DMS53 treated with DMSO at 0.1 percent for 48 hours (cell line): ENCODE results near the gene COX6B1.
"Not testable (repeated sequence)": the region's sequence is repeated elsewhere in the genome, so short reads cannot be mapped to it uniquely, and the experiment has no call there.

ENCODE experiments used
- DNase-seq: peaks from one replicate; lab custom pipeline; 2025; ENCODE audit not compliant: unreplicated experiment; lab: John Stamatoyannopoulos, UW

COX6B1 gene

DNA sequence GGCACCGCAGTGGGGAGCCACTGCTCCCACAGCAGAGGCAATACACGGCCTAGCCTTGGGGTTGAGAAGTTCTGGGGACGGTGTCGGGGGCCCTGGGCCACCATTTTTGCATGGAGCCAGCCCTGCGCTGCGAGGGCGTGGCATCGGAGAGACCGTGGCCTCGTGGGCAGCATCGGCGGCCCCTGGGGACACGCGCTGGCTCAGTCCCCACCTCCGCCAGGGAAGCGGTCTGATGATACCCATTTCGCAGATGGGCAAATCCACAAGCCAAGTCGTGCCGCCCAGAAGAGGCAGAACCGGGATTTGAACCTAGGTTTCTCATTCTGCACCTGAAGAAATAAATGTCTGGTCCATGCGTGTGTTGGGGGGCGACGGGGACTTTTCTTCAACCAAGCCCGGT lies 17.0 kb downstream of the COX6B1 start:
- DNase-seq = no peak

DNA sequence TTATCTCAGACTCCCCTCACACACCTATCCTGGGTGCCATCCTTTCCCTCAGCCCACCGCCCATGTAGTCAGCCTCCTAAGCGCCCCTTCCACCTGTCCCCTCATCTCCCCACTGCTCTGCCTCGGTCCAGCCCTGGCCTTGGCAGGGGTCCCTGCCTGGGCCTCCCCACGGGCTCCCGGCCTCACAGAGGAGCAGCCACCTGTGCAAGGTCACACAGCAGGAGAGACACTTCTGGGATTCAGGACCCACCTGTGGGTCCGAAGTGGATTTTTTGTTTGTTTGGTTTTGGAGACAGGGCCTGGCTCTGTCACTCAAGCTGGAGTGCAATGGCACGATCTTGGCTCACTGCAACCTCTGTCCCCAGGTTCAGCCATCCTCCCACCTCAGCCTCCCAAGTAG lies 17.5 kb downstream of the COX6B1 start:
- DNase-seq = no peak

DNA sequence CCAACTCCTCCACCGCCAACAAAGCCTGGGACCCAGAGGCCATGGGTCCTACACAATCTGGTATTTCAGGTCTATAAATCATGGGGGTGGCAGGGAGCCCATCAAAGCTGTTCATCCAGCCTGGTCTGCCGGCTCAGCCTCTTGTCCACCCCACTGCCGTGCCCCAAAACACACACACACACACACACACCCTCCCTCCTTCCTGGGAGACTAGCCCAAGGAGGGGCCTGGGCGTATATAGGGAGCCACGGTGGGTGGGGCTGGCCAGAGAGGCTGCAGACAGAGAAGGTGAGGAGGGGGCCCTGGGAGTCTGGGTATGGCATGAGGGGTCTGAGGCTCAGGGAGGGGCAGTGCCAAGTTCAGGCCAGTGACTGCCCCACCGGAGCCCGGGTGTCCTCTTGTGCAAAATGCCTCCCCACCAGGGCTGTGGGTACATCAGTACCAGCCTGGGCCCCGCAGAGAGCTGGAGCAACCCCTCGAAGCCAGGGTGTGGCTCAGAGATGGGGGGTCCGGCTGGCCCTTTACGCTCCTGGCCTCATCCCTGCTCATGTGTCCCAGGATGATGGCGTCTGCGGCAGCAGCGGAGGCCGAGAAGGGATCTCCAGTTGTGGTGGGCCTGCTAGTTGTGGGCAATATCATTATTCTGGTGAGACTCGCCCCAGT lies 18.3 kb downstream of the COX6B1 start, which contains the start of gene UPK1A:
UPK1A (plus strand) TSS at position 267 of the 663 bp plus-strand sequence; CDS start at position 563, 296 bp downstream.
- no peak for DNase-seq

DNA sequence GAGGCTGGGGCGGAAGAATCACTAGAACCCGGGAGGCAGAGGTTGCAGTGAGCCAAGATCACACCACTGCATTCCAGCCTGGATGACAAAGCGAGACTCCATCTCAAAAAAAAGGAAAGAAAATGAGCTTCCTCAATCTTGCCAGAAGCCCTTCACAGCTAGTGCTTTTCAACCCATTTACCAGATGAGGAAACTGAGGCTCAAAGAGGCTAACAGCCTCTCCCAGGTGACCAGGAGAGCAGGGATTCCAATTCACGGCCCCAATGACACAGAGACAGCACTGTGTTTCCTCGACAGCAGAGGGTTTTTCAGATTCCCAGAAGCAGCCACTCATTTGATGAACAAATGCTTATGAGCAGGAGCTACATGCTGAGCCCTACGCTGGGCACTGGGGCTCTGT lies 21.4 kb downstream of the COX6B1 start:
- no peak for DNase-seq

GRCh38 chr19:35669974-35670373 lies 21.9 kb downstream of the COX6B1 start:
- DNase-seq = no peak

GRCh38 chr19:35670686-35671085 lies 22.6 kb downstream of the COX6B1 start:
- DNase-seq = no peak

- DNase-seq = no peak
Observed at GRCh38 chr19:35671818-35672217, 23.7 kb downstream of the COX6B1 start.

- DNase-seq = peak; percentile 69
Observed at GRCh38 chr19:35673121-35673804, 25.1 kb downstream of the COX6B1 start.

- DNase-seq = no peak
Observed at GRCh38 chr19:35675589-35676140, 27.5 kb downstream of the COX6B1 start.

- no peak for DNase-seq
Observed at GRCh38 chr19:35689836-35690235, 41.7 kb downstream of the COX6B1 start.

- DNase-seq = not testable (repeated sequence)
Observed at GRCh38 chr19:35691106-35691505, 43.0 kb downstream of the COX6B1 start.

- no peak for DNase-seq
Observed at GRCh38 chr19:35692010-35692409, 43.9 kb downstream of the COX6B1 start.

DNA sequence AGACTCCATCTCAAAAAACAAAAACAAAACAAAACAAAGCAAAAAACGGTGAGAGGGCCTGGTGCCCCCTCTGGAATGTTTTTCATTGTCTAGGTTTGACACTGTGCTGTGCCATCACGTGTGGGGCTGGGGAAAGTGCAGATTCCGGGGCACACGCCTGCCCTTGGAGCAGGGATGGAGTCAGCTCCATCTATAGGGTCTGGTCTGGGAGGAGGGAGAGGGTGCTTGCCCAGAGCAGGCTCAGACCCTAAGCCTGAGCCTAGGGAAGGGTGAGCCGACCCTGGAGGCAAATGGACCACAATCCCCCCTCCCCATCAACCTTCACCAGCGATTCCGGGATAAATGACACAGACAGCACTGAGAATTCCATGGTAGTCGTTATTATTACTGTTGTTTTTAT lies 45.3 kb downstream of the COX6B1 start:
- DNase-seq = no peak

GRCh38 chr19:35693835-35694599 lies 45.9 kb downstream of the COX6B1 start:
- peak; percentile 89 for DNase-seq

GRCh38 chr19:35695895-35696422 lies 47.8 kb downstream of the COX6B1 start:
- DNase-seq = no peak

GRCh38 chr19:35696835-35697234 lies 48.7 kb downstream of the COX6B1 start:
- DNase-seq = no peak

- DNase-seq = peak; percentile 98
Observed at GRCh38 chr19:35702223-35703012, 54.3 kb downstream of the COX6B1 start.

- peak; percentile 57 for DNase-seq
Observed at GRCh38 chr19:35703343-35703742, 55.2 kb downstream of the COX6B1 start.

DNA sequence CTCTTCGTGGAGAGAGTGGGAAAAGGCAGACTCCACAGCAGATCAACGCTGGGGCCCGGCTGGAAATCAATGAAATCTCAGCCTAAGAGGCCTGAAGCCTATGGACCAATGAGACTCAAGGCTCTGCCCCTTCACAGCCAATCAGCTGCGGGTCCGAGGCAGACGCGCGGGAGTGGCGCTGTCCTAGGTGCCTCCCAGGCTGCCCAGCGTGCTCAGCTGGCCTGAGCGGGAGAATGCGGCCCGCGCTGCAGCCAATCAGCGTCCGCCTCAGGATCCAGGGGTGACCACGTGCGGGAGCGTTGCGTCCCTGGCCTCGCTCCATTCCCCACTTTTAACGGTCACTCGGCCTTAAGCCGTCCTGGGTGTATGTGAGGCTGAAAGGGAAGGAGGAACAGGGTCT lies 56.1 kb downstream of the COX6B1 start, which contains the start of gene ZBTB32:
ZBTB32 (plus strand) TSS at position 341 of the 400 bp plus-strand sequence. CDS start 10,069 bp downstream, outside the sequence.
- DNase-seq = no peak
